GM20000 (cell line): ENCODE data around the gene PPP1R37.

ENCODE experiments used
- DNase-seq: peaks from one replicate; pipeline ENCODE4 v3.0.0; 2012; ENCODE audit warnings: low spot score
- TF ChIP-seq, protein P1 (sequence below): IDR thresholded peaks from 2 replicates; pipeline ENCODE4 v1.5.1; 2012; ENCODE audit warnings: mild to moderate bottlenecking, control low read depth; ENCODE audit errors: extremely low read depth, missing control alignments

PPP1R37 gene

DNA sequence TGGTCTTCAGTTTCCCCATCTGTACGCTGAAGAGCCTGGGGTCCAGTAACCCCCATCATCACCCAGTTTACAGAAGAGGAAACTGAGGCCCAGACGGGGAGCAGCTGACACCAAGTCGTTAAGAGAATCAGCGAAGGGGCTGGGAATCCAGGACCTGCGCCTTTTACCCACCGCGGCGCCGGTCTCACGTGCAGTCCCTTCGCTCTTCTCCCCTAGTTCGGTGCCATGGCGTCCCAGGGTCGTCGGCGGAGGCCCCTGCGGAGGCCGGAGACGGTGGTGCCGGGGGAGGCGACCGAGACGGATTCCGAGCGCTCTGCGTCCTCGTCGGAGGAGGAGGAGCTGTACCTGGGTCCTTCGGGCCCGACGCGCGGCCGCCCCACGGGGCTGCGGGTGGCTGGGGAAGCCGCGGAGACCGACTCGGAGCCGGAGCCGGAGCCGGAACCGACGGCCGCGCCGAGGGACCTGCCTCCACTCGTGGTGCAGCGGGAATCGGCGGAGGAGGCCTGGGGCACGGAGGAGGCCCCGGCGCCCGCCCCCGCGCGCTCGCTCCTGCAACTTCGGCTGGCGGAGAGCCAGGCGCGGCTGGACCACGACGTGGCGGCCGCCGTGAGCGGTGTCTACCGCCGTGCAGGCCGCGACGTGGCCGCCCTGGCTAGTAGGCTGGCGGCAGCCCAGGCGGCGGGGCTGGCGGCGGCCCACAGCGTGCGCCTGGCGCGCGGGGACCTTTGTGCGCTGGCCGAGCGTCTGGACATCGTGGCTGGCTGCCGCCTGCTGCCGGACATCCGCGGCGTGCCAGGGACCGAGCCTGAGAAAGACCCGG lies 86.3 kb downstream of the PPP1R37 start:
- TF ChIP-seq, protein P1, sequence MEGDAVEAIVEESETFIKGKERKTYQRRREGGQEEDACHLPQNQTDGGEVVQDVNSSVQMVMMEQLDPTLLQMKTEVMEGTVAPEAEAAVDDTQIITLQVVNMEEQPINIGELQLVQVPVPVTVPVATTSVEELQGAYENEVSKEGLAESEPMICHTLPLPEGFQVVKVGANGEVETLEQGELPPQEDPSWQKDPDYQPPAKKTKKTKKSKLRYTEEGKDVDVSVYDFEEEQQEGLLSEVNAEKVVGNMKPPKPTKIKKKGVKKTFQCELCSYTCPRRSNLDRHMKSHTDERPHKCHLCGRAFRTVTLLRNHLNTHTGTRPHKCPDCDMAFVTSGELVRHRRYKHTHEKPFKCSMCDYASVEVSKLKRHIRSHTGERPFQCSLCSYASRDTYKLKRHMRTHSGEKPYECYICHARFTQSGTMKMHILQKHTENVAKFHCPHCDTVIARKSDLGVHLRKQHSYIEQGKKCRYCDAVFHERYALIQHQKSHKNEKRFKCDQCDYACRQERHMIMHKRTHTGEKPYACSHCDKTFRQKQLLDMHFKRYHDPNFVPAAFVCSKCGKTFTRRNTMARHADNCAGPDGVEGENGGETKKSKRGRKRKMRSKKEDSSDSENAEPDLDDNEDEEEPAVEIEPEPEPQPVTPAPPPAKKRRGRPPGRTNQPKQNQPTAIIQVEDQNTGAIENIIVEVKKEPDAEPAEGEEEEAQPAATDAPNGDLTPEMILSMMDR, result no peak
- peak; percentile 49 for DNase-seq

DNA sequence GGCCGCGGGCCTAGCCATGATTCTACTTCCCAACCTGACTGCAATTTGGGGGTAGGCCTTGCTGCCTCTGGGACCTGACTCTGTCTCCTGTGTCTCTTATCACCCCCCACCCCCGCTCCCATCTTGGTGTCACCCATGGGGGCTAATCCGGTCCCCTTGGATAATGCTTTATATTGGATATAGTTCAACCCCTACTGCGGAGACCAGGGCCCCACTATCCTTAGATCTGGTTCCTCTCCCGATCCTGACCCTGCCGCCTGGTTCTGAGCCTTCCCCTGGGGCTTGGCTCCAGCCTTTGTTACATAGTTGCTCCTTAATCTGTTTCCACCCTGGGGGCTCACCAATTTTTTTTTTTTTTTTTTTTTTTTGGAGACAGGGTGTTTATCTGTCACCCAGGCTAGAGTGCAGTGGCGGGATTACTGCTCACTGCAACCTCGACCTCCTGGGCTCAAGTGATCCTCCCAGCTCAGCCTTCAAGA lies 87.0 kb downstream of the PPP1R37 start:
- TF ChIP-seq, protein P1, result no peak
- no peak for DNase-seq

DNA sequence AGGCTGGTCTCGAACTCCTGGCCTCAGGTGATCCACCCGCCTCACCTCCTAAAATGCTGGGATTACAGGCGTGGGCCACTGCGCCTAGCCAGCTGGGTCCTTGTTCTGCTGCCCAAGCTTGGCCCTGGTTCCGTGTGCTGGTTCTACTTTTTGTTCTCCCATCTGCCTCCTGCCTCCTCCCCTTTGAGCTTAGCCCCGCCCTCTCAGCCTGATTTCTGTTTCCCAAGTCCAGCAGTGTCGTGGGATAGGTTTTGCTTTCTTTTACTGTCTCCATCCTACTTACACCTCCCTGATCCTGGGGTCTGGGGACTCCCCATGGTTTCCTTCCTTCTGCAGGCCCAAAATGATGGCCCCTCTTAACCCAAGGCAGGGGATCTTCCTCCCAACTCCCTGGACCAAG lies 88.0 kb downstream of the PPP1R37 start:
- TF ChIP-seq, protein P1, result no peak
- no peak for DNase-seq

DNA sequence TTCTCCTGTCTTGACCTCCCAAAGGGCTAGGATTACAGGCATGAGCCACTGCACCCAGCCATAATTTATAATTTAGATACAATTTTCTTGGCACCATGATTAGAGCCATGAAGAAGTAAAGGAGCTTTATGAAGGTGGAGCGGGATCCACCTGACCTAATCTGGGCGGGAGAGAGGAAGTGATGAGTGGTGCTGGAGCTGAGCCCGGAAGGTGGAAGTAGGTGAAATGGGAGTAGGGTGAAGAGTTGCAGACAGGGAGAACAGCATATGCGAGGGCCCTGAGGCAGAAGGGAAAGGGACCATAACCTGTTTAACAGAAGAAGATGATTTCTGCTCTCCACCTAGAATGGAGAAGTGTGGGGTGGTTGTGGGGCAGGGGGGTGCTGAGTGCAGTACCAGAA lies 89.8 kb downstream of the PPP1R37 start:
- TF ChIP-seq, protein P1, result no peak
- DNase-seq, result no peak

DNA sequence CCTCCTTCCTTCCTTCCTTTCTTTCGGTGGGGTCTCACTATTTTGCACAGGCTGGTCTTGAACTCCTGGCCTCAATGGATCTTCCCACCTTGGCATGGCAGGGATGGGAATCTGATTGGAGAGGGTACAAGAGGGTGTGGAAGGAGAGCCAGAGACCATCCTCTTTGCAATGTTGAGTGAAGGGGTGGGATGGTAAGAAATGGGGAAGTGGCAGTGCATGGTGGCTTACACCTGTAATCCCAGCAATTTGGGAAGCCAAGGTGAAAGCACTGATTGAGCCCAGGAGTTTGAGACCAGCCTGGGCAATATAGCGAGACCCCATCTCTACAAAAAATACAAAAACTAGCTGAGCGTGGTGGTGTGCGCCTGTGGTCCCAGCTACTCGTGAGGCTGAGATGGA lies 91.1 kb downstream of the PPP1R37 start:
- DNase-seq, result no peak
- TF ChIP-seq, protein P1, result no peak

DNA sequence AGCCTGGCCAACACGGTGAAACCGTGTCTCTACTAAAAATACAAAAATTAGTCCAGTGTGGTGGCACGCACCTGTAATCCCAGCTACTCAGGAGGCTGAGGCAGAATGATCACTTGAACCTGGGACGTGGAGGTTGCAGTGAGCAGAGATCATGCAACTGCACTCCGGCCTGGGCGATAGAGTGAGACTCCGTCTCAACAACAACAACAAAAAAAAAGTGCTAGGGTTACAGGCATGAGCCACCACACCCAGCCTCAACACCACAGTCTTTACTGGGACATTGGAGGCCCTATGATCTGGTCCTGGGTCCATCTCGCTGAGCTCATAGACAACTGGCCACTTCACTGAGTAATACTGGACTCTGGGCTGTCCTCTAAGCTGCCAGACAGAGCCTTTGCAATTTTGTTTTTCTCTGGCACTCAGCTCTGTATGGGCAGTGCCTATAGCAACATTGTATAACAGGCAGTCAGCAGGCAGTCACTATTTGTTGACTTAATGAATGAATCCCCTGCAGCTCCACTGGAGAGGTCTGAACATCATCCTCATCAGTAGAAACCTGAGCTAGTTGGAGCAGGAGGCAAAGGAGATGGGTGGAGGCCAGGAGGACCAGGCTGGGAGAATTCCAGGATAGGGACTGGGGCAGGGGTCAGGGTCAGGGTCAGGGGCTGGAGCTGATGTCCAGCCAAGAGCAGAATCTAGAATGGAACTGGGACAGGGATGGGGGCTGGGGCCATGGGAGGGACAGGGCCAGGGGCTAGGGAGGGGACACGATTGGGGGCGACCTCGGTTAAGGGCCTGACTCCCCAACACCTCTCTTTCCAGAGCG lies 93.7 kb downstream of the PPP1R37 start:
- no peak for DNase-seq
- TF ChIP-seq, protein P1, result no peak
